Measurements from ENCODE around the gene CADM1. TPM values are rescaled to one million over a fixed set of nuclear protein-coding genes. Genes with fewer than 3 reads are reported as not detected.

The CADM1 gene
- total RNA-seq, 1 experiment from 2014 or later, result 30.8 TPM

DNA sequence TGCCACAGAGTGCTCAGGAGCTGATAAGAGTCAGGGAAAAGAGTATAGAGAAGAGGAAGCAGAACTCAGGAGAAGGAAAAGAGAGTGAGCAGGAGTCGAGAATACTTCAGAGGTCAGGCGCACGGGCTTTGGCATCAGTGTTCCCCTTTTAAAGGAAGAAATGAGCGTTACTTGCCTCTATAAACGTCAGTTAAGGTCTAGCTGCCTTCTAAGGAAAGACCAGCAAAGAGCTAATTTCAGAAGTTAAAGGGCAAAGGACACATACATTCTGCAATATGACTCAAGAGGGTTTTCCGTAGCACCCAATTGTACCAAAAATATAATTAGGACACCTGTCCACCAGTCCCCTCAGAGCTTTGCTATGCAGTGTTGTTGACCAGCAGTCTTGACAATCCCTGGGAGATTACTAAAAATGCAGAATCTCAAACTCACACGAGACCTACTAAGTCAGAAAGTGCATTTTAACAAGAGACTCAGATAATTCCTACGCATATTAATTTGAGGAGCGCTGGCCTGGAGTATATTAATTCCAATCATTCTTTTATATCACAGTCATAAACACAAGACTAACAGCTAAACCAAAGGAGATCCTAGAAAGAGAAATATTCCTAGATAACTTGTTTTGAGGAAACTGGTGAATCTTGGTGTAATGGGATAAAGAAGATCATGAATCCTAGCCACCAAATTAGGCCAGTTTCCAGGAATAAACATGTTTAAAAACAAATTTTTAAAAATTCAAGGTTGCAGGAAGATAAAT lies 249.0 kb downstream of the CADM1 start:
- no peak for DNase-seq (ENCODE audit: low read depth)

DNA sequence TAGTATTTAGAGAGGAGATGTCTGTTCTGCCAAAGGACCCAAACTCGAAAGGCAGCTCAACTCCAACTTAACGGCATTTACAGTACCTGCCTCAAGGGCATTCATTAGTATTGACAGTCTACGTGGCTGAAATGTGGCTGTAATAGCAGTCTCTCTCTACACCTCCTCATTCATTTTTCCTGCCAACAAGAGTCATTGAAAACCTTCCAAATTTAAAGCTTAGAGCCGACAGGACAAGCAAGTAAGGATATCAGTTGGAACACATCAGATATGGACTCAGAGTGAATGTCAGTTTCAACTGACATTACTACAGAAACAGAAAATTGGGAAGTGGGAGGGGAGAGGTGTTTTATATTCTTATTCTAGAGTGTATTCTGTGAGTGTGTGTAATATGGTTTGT lies 253.1 kb downstream of the CADM1 start:
- no peak for DNase-seq (ENCODE audit: low read depth)

DNA sequence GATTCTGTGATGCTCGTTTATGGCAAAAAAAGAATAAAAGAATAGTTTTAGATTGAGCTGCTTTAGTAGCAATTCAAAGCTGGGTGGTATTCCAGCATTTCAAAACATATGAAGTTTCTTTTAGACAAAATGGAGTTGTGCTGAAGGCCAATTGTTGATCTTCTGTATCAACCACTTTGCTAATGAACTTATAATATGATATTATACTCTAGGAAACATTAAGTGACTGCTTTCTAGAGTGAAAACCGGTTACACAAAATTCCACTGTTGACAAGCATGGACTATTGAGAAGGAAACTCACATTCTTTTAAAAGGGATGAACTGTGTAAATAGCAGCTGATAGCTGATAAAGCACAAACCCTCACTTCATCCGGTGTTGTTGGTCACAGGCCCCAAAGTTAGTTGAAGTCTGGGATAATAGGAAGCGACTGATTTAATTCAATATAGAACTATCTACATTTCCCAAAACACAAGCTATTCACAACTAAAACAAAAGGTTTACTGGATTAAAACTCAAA lies 255.1 kb downstream of the CADM1 start:
- no peak for DNase-seq (ENCODE audit: low read depth)

GRCh38 chr11:115247953-115248352 lies 256.3 kb downstream of the CADM1 start:
- no peak for DNase-seq (ENCODE audit: low read depth)

DNA sequence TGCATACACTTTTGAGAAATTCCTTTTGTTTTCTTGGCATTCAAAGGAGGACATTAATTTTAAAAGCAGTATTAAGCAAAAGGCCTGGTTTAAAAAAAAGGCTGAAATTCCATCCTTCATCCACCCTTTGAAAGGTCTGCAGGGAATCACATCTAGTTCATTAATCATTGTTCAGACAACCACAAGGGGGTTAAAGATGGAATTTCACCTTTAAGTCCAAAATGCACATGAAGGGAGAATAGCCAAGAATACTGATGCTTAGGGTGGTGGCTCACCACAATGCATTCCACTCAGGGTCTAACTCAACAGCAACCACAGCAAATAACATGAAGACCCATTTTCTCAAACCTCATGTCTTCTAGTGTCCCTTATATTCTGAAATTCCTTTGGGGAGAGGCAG lies 256.9 kb downstream of the CADM1 start:
- peak; percentile 39 for DNase-seq (ENCODE audit: low read depth)

- DNase-seq (ENCODE audit: low read depth), result no peak
These were observed 259.5 kb downstream of the CADM1 start for GRCh38 chr11:115244758-115245157.

GRCh38 chr11:115244296-115244695 lies 259.9 kb downstream of the CADM1 start:
- DNase-seq (ENCODE audit: low read depth), result no peak

- DNase-seq (ENCODE audit: low read depth), result no peak
These were observed 261.2 kb downstream of the CADM1 start for GRCh38 chr11:115242982-115243381.

GRCh38 chr11:115241899-115242298 lies 262.3 kb downstream of the CADM1 start:
- DNase-seq (ENCODE audit: low read depth), result no peak

- DNase-seq (ENCODE audit: low read depth), result no peak
These were observed 265.4 kb downstream of the CADM1 start for GRCh38 chr11:115238791-115239190.

- DNase-seq (ENCODE audit: low read depth), result no peak
These were observed 266.1 kb downstream of the CADM1 start for GRCh38 chr11:115238086-115238485.

DNA sequence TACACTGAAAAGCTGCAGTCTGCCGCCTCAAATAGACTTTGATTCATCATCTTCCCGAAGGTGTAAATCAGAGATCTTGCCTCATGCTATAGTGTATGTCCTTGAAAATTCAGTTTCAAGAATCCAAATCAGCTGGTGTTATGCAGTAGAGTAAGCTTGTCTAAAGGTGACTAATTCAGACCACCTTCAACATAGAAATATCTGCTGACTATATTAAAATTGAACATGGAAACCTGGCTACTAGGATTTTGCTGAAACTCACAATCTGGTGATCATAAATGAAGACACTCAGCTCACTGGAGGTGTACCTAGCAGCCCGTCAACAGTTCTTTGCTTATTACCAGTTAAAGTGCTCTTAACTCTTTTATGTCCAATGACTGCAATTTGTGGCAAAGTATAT lies 266.6 kb downstream of the CADM1 start:
- DNase-seq (ENCODE audit: low read depth), result no peak

GRCh38 chr11:115234794-115235193 lies 269.4 kb downstream of the CADM1 start:
- DNase-seq (ENCODE audit: low read depth), result no peak

DNA sequence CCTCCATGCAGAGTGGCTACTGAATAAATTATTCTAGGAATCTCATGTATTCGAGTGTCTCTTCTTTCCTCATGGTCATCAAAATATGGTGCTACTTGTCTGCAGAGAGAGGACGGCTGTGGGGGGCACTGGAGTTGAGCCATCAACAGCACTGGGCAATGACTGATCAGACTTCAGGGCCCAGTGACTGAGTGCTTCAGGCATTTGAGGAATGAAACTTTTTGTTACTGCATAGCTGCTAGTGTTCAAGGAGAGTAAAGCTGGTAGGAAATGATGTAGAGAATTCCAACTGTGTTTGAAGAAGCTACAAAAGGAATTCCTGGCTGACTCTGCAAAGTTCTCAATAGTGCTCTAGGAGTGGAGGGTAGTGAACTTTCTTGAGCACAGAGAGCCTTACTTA lies 277.7 kb downstream of the CADM1 start:
- DNase-seq (ENCODE audit: low read depth), result peak; percentile 95

DNA sequence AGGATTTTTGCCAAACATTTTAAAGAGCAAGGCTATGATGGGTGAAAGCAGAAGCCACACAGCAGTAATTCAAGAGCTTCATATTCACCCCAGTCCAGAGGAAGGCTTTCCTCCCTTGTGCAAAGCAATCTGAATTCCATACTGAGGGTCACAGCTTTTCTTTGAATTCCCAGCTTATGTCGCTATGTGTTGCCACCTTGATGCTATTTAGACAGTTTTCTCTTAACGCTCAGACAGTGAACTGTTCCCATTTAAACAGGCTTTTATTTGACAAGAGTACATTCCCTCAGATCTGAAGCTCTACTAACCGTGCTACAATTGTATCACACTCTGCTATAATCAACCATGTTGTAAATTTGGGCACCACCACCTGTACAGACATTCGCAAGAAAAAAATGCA lies 279.7 kb downstream of the CADM1 start:
- no peak for DNase-seq (ENCODE audit: low read depth)

DNA sequence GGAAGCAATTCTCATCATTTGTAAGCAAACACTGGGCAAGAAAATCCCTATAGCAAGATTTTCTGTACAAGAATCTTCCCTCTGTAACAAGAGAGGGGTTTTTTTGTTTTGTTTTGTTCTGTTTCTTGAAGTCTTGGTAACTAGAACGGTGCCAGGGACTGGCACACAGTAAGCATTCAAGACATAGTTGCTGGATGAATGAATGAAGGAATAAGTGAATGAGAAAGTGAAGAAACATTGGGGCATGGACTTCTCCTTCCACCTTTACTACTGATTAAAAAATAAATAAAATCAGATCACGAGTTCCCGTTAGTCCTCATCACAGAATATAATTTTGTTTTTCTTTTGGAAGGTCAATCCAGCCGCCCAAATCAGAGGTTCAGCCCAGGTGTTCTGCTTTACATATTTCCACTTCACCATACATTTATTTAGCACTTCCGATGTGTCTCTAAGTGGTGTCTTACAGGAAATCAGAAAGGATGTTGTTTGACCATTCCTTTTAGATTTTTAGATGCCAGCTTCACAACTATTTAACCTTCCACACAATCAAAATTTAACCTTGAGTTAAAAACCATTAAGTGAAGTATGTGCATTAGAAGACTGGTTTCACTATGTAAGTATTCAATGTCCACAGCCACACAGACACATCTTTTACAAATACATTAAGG lies 281.2 kb downstream of the CADM1 start:
- no peak for DNase-seq (ENCODE audit: low read depth)

GRCh38 chr11:115222218-115222862 lies 281.9 kb downstream of the CADM1 start:
- peak; percentile 94 for DNase-seq (ENCODE audit: low read depth)

GRCh38 chr11:115221461-115222069 lies 282.6 kb downstream of the CADM1 start:
- peak; percentile 28 for DNase-seq (ENCODE audit: low read depth)

DNA sequence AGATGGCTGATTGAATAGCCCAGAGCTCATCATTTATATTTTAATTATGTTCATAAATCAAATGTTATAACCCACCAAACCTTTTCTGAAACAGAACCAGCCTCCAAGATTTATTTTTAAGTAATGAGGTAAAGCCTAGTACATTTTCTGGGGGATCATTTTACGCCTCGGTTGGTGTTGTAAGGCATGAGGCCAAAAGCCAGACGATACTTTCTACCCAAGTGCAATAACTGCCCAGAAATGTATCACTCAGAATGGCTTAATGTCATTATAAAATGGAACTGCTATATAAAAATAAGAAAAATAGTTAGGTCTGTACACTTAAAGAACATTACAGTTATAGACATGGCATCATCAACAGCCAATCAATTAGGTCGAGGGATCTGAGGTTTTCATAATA lies 283.3 kb downstream of the CADM1 start:
- no peak for DNase-seq (ENCODE audit: low read depth)

GRCh38 chr11:115220423-115220822 lies 283.8 kb downstream of the CADM1 start:
- no peak for DNase-seq (ENCODE audit: low read depth)

DNA sequence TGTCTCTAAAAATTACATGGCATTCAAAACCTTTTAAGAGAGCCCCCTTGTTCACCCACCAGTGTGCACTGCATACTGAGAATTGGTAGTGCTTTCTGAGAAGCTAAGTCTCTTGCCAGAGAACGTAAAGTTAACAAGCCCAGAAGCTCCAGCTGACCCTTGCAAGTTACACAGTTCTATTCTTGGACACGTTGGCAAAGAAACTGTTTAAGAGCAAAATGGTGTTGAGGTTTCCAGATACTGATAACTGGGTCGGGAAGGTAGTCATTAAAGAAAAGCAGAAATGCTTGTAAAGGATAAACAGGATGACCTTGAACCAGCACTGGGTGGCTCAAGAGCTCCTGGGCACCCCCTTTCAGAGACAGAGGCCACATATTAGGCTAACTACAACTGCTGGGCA lies 284.8 kb downstream of the CADM1 start:
- DNase-seq (ENCODE audit: low read depth), result no peak
